Uterus (tissue), 4 donors: Measurements from ENCODE around the gene ZNF432. TPM values are rescaled to one million over a fixed set of nuclear protein-coding genes. Genes with fewer than 3 reads are reported as not detected.
"Not testable (repeated sequence)": the region's sequence is repeated elsewhere in the genome, so short reads cannot be mapped to it uniquely, and the experiment has no call there.

Experiments
- DNase-seq, 2 donors: peaks; one replicate each; pipeline ENCODE4 v3.0.0-alpha.2; 2019 to 2020
- H3K27ac ChIP-seq, 2 donors: fragments of 200-600 bp; sonication (generic); 1 replicate in 1 of 2; 2 replicates in 1 of 2; pipeline ENCODE4 v1.5.1; 2016 to 2018
- H3K27me3 ChIP-seq, 2 donors: fragments of 200-600 bp; sonication (generic); one replicate each; pipeline ENCODE4 v1.5.1; 2018 to 2019; ENCODE audit warnings: control low read depth in 1 of 2
- H3K36me3 ChIP-seq, 2 donors: fragments of 200-600 bp; sonication (generic); one replicate each; pipeline ENCODE4 v1.5.1; 2019; ENCODE audit warnings: control low read depth in 1 of 2
- H3K4me1 ChIP-seq, 2 donors: fragments of 200-600 bp; sonication (generic); one replicate each; pipeline ENCODE4 v1.5.1; 2018 to 2019; ENCODE audit warnings: control low read depth in 1 of 2
- H3K4me3 ChIP-seq, 2 donors: fragments of 200-600 bp; sonication (generic); 1 replicate in 1 of 2; 2 replicates in 1 of 2; pipeline ENCODE4 v1.5.1; 2018 to 2019; ENCODE audit warnings: mild to moderate bottlenecking in 1 of 2
- H3K9me3 ChIP-seq, 2 donors: fragments of 200-600 bp; sonication (generic); one replicate each; pipeline ENCODE4 v1.5.1; 2019; ENCODE audit warnings: control low read depth in 1 of 2
- CTCF ChIP-seq, 4 experiments: fragments of 200-600 bp in 2 of 4; fragments of 450-650 bp in 2 of 4; sonication (generic) in 2 of 4; IDR thresholded peaks; one replicate each; pipeline ENCODE4 v1.5.1; 2016 to 2019; ENCODE audit warnings: antibody characterized with exemption in 4 of 4, mild to moderate bottlenecking in 2 of 4, moderate library complexity in 1 of 4
- POLR2A ChIP-seq, 2 donors: fragments of 450-650 bp; IDR thresholded peaks; one replicate each; pipeline ENCODE4 v1.6.1; 2016; ENCODE audit warnings: antibody characterized with exemption in 2 of 2, mild to moderate bottlenecking in 1 of 2, moderate library complexity in 1 of 2
- intact Hi-C: fragments of 100-400 bp; cut with DNase I; formaldehyde crosslinking; loops from one replicate; pipeline ENCODE4 v1.15.1; 2023; ENCODE audit warnings: low total_unique reads
- total RNA-seq, 4 donors: library from RNA; depleted of rRNA in 3 of 4; stranded (reverse); fragments of >200 nt in 3 of 4; gene quantifications; one replicate each; pipeline versions ENCODE4 v1.1.0 to v1.2.4, GENCODE V29; 2014 to 2023
- donor health status: DM: yes; HTN: yes; CAD: no.

The ZNF432 gene
- total RNA-seq, 4 donors from 2014 or later = 9.7 to 41.8 (median 29.9) TPM

- no peak for DNase-seq
- peaks cover 0 to 9% of the 10 kb centered on the region in 2 donors for H3K36me3 ChIP-seq
- H3K9me3 ChIP-seq = peaks cover under 1 to 82% of the 10 kb centered on the region in 2 donors
- intact Hi-C loops = no loop called here
- H3K27me3 ChIP-seq = no peaks in the 10 kb centered on the region
- TF ChIP-seq CTCF (IDR thresholded peaks at IDR 0.05) = no peak
- TF ChIP-seq POLR2A (IDR thresholded peaks at IDR 0.05) = no peak
- no peak overlapping the region for H3K4me3 ChIP-seq
- no peaks in the 10 kb centered on the region for H3K4me1 ChIP-seq
- no peak overlapping the region for H3K27ac ChIP-seq
Measured at GRCh38 chr19:52039169-52039568, 9.5 kb downstream of the ZNF432 start.

GRCh38 chr19:52034051-52034728 is 14.4 kb downstream of the ZNF432 start:
- no peaks in the 10 kb centered on the region for H3K4me1 ChIP-seq
- H3K27me3 ChIP-seq = no peaks in the 10 kb centered on the region
- no peak overlapping the region for H3K4me3 ChIP-seq
- TF ChIP-seq CTCF (IDR thresholded peaks at IDR 0.05) (no peak), POLR2A (IDR thresholded peaks at IDR 0.05) (no peak)
- H3K27ac ChIP-seq = no peak overlapping the region
- DNase-seq = no peak
- intact Hi-C loops = no loop called here
- H3K36me3 ChIP-seq = peaks cover 0 to 8% of the 10 kb centered on the region in 2 donors
- peaks cover 9 to 76% of the 10 kb centered on the region in 2 donors for H3K9me3 ChIP-seq

GRCh38 chr19:52028780-52029123 is 19.9 kb downstream of the ZNF432 start:
- Histone ChIP-seq H3K4me3 (peak overlapping the region; percentile 67 to 91), H3K4me1 (no peaks in the 10 kb centered on the region), H3K9me3 (peaks cover 4 to 22% of the 10 kb centered on the region in 2 donors), H3K27ac (peak overlapping the region; percentile 88 to 90), H3K27me3 (no peaks in the 10 kb centered on the region), H3K36me3 (no peaks in the 10 kb centered on the region)
- intact Hi-C loops = no loop called here
- TF ChIP-seq CTCF (IDR thresholded peaks at IDR 0.05) (no peak), POLR2A (IDR thresholded peaks at IDR 0.05) (no peak)
- no peak for DNase-seq

GRCh38 chr19:52028027-52028779 is 20.4 kb downstream of the ZNF432 start, which contains the start of gene ZNF614:
ZNF614 (minus strand) TSS chr19:52028379; CDS start chr19:52025745, 2,634 bp downstream.
- H3K4me3 ChIP-seq = peak within 1 kb of the TSS; percentile 67 to 91
- intact Hi-C loops = no loop called here
- DNase-seq = peak; percentile 81 to 87
- peak within 1 kb of the TSS; percentile 88 to 90 for H3K27ac ChIP-seq
- H3K4me1 ChIP-seq = no peaks in the 10 kb centered on the region
- TF ChIP-seq POLR2A (IDR thresholded peaks at IDR 0.05) (peak; percentile 14 to 41), CTCF (IDR thresholded peaks at IDR 0.05) (peak in 1 of 4 experiments; percentile 14)
- H3K9me3 ChIP-seq = peaks cover 2 to 19% of the 10 kb centered on the region in 2 donors
- no peaks in the 10 kb centered on the region for H3K27me3 ChIP-seq
- no peaks in the 10 kb centered on the region for H3K36me3 ChIP-seq

- H3K27me3 ChIP-seq, H3K36me3 ChIP-seq, H3K27ac ChIP-seq, H3K4me1 ChIP-seq, DNase-seq, intact Hi-C loops, H3K4me3 ChIP-seq: not testable (repeated sequence)
- H3K9me3 ChIP-seq = peaks cover 0 to 20% of the 10 kb centered on the region in 2 donors
Measured at GRCh38 chr19:52026255-52026990, 22.2 kb downstream of the ZNF432 start.

- DNase-seq, H3K36me3 ChIP-seq, H3K4me3 ChIP-seq, intact Hi-C loops, H3K4me1 ChIP-seq, H3K27me3 ChIP-seq, H3K27ac ChIP-seq: not testable (repeated sequence)
- H3K9me3 ChIP-seq = peaks cover 0 to 39% of the 10 kb centered on the region in 2 donors
Measured at GRCh38 chr19:52024478-52024877, 24.2 kb downstream of the ZNF432 start.
